OCI-LY7 (cell line): ENCODE measurements around the gene CISH. TPM values are rescaled to one million over a fixed set of nuclear protein-coding genes. Genes with fewer than 3 reads are reported as not detected.

ENCODE experiments used
- BruUV-seq: library from RNA; stranded (reverse); fragments of 400-500 nt; replicated peaks from 2 replicates; lab custom pipeline; 2021; lab: Mats Ljungman, UMichigan
- CTCF ChIA-PET: fragments of 300-600 bp; sonication (Branson Sonifier 250); formaldehyde crosslinking; loops from one replicate; lab custom pipeline; 2022; ENCODE audit warnings: antibody characterized with exemption; ENCODE audit not compliant: unreplicated experiment; lab: Charles Lee
- POLR2A ChIA-PET: fragments of 300-600 bp; sonication (Branson Sonifier 250); formaldehyde crosslinking; loops from one replicate; lab custom pipeline; 2022; ENCODE audit warnings: antibody characterized with exemption; lab: Charles Lee
- DNase-seq: peaks from one replicate; pipeline ENCODE4 v3.0.0-alpha.2; 2015; ENCODE audit warnings: low spot score
- H2AFZ ChIP-seq: fragments of 200-600 bp; sonication (generic), shearing (Covaris generic); 2 replicates; pipeline ENCODE4 v1.6.1; 2014; ENCODE audit warnings: mild to moderate bottlenecking, antibody characterized with exemption, low read length, moderate library complexity
- H3K27ac ChIP-seq: fragments of 200-600 bp; sonication (generic); 2 replicates; pipeline ENCODE4 v1.5.1; 2014; ENCODE audit warnings: mixed run types, low read depth, mild to moderate bottlenecking, moderate library complexity, low read length, inconsistent platforms; ENCODE audit not compliant: poor library complexity, severe bottlenecking
- H3K36me3 ChIP-seq: fragments of 200-600 bp; sonication (generic); 2 replicates; pipeline ENCODE4 v1.6.1; 2014; ENCODE audit warnings: mild to moderate bottlenecking, antibody characterized with exemption, low read length, moderate library complexity, mixed read lengths; ENCODE audit not compliant: insufficient read depth
- H3K4me1 ChIP-seq: fragments of 200-600 bp; sonication (generic); 2 replicates; pipeline ENCODE4 v1.5.1; 2014; ENCODE audit warnings: mild to moderate bottlenecking, low read length; ENCODE audit not compliant: insufficient read depth, poor library complexity, severe bottlenecking
- H3K4me2 ChIP-seq: fragments of 200-600 bp; sonication (generic); 2 replicates; pipeline ENCODE4 v1.6.1; 2014; ENCODE audit warnings: mild to moderate bottlenecking, low read length
- H3K4me3 ChIP-seq: fragments of 200-600 bp; sonication (generic); 2 replicates; pipeline ENCODE4 v1.5.1; 2014; ENCODE audit warnings: mild to moderate bottlenecking, low read depth, low read length; ENCODE audit not compliant: poor library complexity, severe bottlenecking
- H3K79me2 ChIP-seq: fragments of 200-600 bp; sonication (generic); 2 replicates; pipeline ENCODE4 v1.6.1; 2016; ENCODE audit warnings: low read depth, mild to moderate bottlenecking, low read length, moderate library complexity, mixed read lengths; ENCODE audit not compliant: insufficient read depth
- H3K9me2 ChIP-seq: fragments of 200-600 bp; sonication (generic); 2 replicates; pipeline ENCODE4 v1.6.1; 2016; ENCODE audit warnings: mild to moderate bottlenecking, low read length, mixed read lengths; ENCODE audit not compliant: insufficient read depth
- H3K9me3 ChIP-seq: fragments of 200-600 bp; sonication (generic); 2 replicates; pipeline ENCODE4 v1.6.1; 2014; ENCODE audit warnings: mild to moderate bottlenecking, mixed run types, low read length, mixed read lengths
- H4K20me1 ChIP-seq: fragments of 200-600 bp; sonication (generic); 2 replicates; pipeline ENCODE4 v1.6.1; 2014; ENCODE audit warnings: mild to moderate bottlenecking, antibody characterized with exemption, low read length, moderate library complexity, mixed read lengths; ENCODE audit not compliant: insufficient read depth
- EZH2phosphoT487 ChIP-seq: fragments of 200-600 bp; sonication (generic); IDR thresholded peaks from 2 replicates; pipeline ENCODE4 v1.6.1; 2018; ENCODE audit warnings: low read depth, borderline replicate concordance, mild to moderate bottlenecking, mixed run types, antibody characterized with exemption, low read length, moderate library complexity, mixed read lengths
- intact Hi-C: fragments of 100-400 bp; cut with micrococcal nuclease; formaldehyde crosslinking; loops from one replicate; pipeline ENCODE4 v1.10.0; 2022; ENCODE audit not compliant: unreplicated experiment
- total RNA-seq, 2 experiments: library from RNA; depleted of rRNA in 1 of 2; stranded (reverse); fragments of >200 nt in 1 of 2; shearing (Covaris generic) in 1 of 2; gene quantifications; 2 replicates each; pipeline ENCODE4 v1.2.3, GENCODE V29; 2014 to 2022
- TF ChIP-seq, protein P1 (sequence below): fragments of 200-600 bp; sonication (generic); conservative IDR thresholded peaks from 2 replicates; pipeline ENCODE4 v1.5.1; 2014; ENCODE audit warnings: mild to moderate bottlenecking, antibody characterized with exemption, low read length, moderate library complexity, mixed read lengths

The CISH gene
- total RNA-seq, 2 experiments from 2014 or later: not detected

DNA sequence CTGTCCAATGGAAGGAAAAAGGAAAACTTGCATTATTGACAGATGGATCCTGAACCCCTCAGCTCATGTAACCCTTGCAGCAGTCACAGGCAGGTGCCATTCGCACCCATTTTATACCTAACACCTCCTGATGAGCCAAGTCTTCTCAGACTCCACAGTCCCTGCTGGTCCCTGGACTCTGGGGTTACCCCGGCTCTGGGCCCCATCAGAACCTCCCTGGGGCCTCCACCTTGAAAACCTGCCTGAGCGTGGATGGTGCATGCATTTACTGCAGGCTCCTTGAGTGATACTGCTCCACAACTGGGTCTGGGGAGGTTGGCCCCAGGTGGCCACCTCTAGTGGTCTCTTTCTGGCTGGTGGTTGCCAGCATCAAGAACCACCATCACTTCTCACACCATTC, 47.3 kb upstream of the CISH start:
- H3K4me3 ChIP-seq: no peak overlapping the region
- POLR2A ChIA-PET: interaction anchor here (0.7 kb wide), 1 partner anchor 15 kb away, joined by 4 read pairs; no protein-coding TSS in a partner anchor
- no peaks in the 10 kb centered on the region for H3K36me3 ChIP-seq
- no peaks in the 10 kb centered on the region for H3K79me2 ChIP-seq
- intact Hi-C loops: no loop called here
- H4K20me1 ChIP-seq: no peaks in the 10 kb centered on the region
- DNase-seq: no peak
- H2AFZ ChIP-seq: no peak overlapping the region
- H3K4me1 ChIP-seq: no peaks in the 10 kb centered on the region
- no peaks in the 10 kb centered on the region for H3K9me3 ChIP-seq
- H3K27ac ChIP-seq: no peak overlapping the region
- no peaks in the 10 kb centered on the region for H3K9me2 ChIP-seq
- CTCF ChIA-PET: no interaction called here
- H3K4me2 ChIP-seq: no peak overlapping the region
- no peak for TF ChIP-seq EZH2phosphoT487
- TF ChIP-seq, protein P1, sequence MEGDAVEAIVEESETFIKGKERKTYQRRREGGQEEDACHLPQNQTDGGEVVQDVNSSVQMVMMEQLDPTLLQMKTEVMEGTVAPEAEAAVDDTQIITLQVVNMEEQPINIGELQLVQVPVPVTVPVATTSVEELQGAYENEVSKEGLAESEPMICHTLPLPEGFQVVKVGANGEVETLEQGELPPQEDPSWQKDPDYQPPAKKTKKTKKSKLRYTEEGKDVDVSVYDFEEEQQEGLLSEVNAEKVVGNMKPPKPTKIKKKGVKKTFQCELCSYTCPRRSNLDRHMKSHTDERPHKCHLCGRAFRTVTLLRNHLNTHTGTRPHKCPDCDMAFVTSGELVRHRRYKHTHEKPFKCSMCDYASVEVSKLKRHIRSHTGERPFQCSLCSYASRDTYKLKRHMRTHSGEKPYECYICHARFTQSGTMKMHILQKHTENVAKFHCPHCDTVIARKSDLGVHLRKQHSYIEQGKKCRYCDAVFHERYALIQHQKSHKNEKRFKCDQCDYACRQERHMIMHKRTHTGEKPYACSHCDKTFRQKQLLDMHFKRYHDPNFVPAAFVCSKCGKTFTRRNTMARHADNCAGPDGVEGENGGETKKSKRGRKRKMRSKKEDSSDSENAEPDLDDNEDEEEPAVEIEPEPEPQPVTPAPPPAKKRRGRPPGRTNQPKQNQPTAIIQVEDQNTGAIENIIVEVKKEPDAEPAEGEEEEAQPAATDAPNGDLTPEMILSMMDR: no peak
- BruUV-seq: no TSS peak

DNA sequence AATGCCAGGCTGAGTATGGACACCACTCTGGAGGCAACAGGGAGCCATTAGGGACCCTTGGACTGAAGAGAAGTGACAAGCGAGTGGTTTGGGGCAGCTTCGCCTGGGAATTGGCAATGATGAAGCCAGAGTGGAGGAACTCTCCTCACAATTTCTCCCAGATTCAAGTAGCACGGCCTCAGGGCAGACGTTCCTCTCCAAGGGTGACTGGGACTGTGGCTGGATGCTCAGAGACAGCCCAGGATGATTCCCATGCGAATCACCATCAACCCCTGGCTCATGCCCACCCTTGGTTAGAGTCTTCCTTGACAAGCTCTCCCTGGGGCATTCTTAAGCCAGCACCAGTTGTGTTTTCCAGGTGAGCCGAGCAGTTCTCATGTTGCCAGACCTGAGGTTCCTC, 46.8 kb upstream of the CISH start:
- intact Hi-C loops: no loop called here
- no peak overlapping the region for H2AFZ ChIP-seq
- no peaks in the 10 kb centered on the region for H4K20me1 ChIP-seq
- H3K4me2 ChIP-seq: no peak overlapping the region
- H3K79me2 ChIP-seq: no peaks in the 10 kb centered on the region
- TF ChIP-seq, protein P1: no peak
- TF ChIP-seq EZH2phosphoT487: no peak
- POLR2A ChIA-PET: no interaction called here
- CTCF ChIA-PET: no interaction called here
- BruUV-seq: no TSS peak
- H3K4me1 ChIP-seq: no peaks in the 10 kb centered on the region
- H3K9me2 ChIP-seq: no peaks in the 10 kb centered on the region
- H3K36me3 ChIP-seq: no peaks in the 10 kb centered on the region
- H3K9me3 ChIP-seq: no peaks in the 10 kb centered on the region
- DNase-seq: no peak
- H3K27ac ChIP-seq: no peak overlapping the region
- H3K4me3 ChIP-seq: no peak overlapping the region

DNA sequence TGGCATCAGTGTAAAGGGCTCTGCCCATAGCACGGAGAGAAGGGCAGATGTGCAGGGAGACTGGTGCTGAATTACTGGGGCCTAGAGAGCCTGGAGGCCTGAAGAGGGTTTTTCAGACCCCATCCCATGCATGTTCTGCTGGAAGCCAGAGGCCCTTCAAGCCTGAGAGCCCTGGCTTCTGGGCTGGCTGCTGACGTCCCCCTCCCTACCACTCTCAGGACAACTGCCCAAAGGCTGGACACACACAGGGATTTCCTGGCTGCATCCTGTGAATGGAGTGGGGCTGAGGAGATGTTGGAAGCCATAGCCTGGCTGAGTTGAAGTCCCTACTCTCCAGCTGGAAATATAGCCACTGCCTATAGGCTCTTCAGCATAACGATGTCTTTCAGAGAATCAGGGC, 46.2 kb upstream of the CISH start:
- TF ChIP-seq, protein P1: no peak
- TF ChIP-seq EZH2phosphoT487: no peak
- no peaks in the 10 kb centered on the region for H3K79me2 ChIP-seq
- no peak overlapping the region for H3K4me3 ChIP-seq
- ChIA-PET POLR2A (no interaction called here), CTCF (no interaction called here)
- H3K27ac ChIP-seq: no peak overlapping the region
- intact Hi-C loops: no loop called here
- no TSS peak for BruUV-seq
- H2AFZ ChIP-seq: no peak overlapping the region
- no peaks in the 10 kb centered on the region for H3K4me1 ChIP-seq
- H4K20me1 ChIP-seq: no peaks in the 10 kb centered on the region
- H3K9me2 ChIP-seq: no peaks in the 10 kb centered on the region
- no peaks in the 10 kb centered on the region for H3K9me3 ChIP-seq
- H3K36me3 ChIP-seq: no peaks in the 10 kb centered on the region
- DNase-seq: no peak
- H3K4me2 ChIP-seq: no peak overlapping the region
